Neutrophil (primary cell): ENCODE results near the gene NBAS.

Experiments
- H3K27ac ChIP-seq: fragments of 200-600 bp; sonication (generic); 2 replicates; pipeline ENCODE4 v1.5.1; 2016; ENCODE audit warnings: mild to moderate bottlenecking, moderate library complexity
- H3K27me3 ChIP-seq: fragments of 200-600 bp; sonication (generic); 2 replicates; pipeline ENCODE4 v1.6.0; 2016; ENCODE audit warnings: mild to moderate bottlenecking
- H3K36me3 ChIP-seq: fragments of 200-600 bp; sonication (generic); 2 replicates; pipeline ENCODE4 v1.5.1; 2017
- H3K4me1 ChIP-seq, 2 experiments: fragments of 200-600 bp in 1 of 2; sonication (generic) in 1 of 2; 1 replicate in 1 of 2; 2 replicates in 1 of 2; pipeline versions ENCODE4 v1.5.1 to v1.6.1; 2013 to 2016; ENCODE audit warnings: low read depth in 1 of 2, low read length in 1 of 2, mild to moderate bottlenecking in 1 of 2, moderate library complexity in 1 of 2; ENCODE audit not compliant: control insufficient read depth in 1 of 2, insufficient read depth in 1 of 2
- H3K4me3 ChIP-seq, 2 experiments: fragments of 200-600 bp in 1 of 2; sonication (generic) in 1 of 2; 1 replicate in 1 of 2; 2 replicates in 1 of 2; pipeline ENCODE4 v1.5.1; 2013 to 2016; ENCODE audit warnings: low read depth in 1 of 2, low read length in 1 of 2, mild to moderate bottlenecking in 1 of 2, moderate library complexity in 1 of 2
- H3K9me3 ChIP-seq: fragments of 200-600 bp; sonication (generic); 2 replicates; pipeline ENCODE4 v1.5.1; 2016
- TF ChIP-seq, protein P1 (sequence below): fragments of 200-600 bp; sonication (generic); IDR thresholded peaks from 2 replicates; pipeline ENCODE4 v1.5.1; 2016; ENCODE audit warnings: antibody characterized with exemption

Gene NBAS

DNA sequence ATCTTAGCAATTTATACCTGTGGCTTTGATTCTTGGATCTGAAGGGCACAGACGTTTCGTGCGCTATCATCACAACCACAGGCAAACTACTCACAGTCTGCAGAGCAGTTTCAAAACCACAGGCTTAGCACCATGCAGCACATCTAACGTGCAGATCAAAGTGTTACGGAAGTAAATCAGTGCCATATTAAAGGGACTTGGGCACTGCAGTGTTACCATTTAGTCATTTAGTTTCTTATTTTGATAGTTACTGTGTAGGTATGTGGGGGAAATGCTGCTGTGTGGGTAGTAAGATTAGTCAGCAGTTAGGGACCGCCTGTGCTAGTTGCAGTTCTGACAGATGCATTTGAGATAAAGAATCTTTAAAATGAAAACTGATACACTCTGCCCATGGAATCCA lies 384.0 kb downstream of the NBAS start:
- Histone ChIP-seq H3K4me3 (no peak overlapping the region), H3K27me3 (no peaks in the 10 kb centered on the region), H3K4me1 (no peaks in the 10 kb centered on the region), H3K27ac (no peak overlapping the region), H3K9me3 (no peaks in the 10 kb centered on the region), H3K36me3 (peaks cover 4% of the 10 kb centered on the region)
- TF ChIP-seq, protein P1, sequence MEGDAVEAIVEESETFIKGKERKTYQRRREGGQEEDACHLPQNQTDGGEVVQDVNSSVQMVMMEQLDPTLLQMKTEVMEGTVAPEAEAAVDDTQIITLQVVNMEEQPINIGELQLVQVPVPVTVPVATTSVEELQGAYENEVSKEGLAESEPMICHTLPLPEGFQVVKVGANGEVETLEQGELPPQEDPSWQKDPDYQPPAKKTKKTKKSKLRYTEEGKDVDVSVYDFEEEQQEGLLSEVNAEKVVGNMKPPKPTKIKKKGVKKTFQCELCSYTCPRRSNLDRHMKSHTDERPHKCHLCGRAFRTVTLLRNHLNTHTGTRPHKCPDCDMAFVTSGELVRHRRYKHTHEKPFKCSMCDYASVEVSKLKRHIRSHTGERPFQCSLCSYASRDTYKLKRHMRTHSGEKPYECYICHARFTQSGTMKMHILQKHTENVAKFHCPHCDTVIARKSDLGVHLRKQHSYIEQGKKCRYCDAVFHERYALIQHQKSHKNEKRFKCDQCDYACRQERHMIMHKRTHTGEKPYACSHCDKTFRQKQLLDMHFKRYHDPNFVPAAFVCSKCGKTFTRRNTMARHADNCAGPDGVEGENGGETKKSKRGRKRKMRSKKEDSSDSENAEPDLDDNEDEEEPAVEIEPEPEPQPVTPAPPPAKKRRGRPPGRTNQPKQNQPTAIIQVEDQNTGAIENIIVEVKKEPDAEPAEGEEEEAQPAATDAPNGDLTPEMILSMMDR: no peak

- no peaks in the 10 kb centered on the region for H3K4me1 ChIP-seq
- H3K27ac ChIP-seq: no peak overlapping the region
- H3K36me3 ChIP-seq: peaks cover 2% of the 10 kb centered on the region
- H3K9me3 ChIP-seq: no peaks in the 10 kb centered on the region
- no peaks in the 10 kb centered on the region for H3K27me3 ChIP-seq
- H3K4me3 ChIP-seq: no peak overlapping the region
- TF ChIP-seq, protein P1: no peak
These were observed 384.5 kb downstream of the NBAS start for GRCh38 chr2:15176604-15177003.

- Histone ChIP-seq H3K36me3 (no peaks in the 10 kb centered on the region), H3K27me3 (no peaks in the 10 kb centered on the region), H3K4me3 (no peak overlapping the region), H3K4me1 (no peaks in the 10 kb centered on the region), H3K27ac (no peak overlapping the region), H3K9me3 (no peaks in the 10 kb centered on the region)
- TF ChIP-seq, protein P1: no peak
These were observed 386.6 kb downstream of the NBAS start for GRCh38 chr2:15174567-15174966.

- Histone ChIP-seq H3K4me3 (no peak overlapping the region), H3K27ac (no peak overlapping the region), H3K27me3 (no peaks in the 10 kb centered on the region), H3K4me1 (no peaks in the 10 kb centered on the region), H3K9me3 (no peaks in the 10 kb centered on the region), H3K36me3 (no peaks in the 10 kb centered on the region)
- TF ChIP-seq, protein P1: no peak
These were observed 387.6 kb downstream of the NBAS start for GRCh38 chr2:15173501-15173900.

DNA sequence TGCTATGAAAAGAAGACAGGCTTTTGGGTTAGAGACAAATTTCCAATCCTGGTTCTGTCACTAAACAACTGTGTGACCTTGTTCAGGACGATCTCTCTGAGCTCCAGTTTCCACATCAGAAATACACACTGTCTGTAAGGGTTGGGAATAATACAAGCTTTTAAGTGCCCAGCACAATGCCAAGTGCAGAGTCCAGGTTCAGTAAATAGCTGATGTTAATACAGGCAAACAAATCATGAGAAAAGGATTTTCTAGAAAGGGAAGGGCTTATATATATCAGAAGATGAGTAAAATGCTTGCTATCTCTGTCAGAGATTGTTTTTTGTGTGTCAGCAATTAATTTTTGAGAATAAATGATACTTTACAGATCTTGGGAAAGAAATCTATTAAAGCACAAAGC lies 388.3 kb downstream of the NBAS start:
- no peaks in the 10 kb centered on the region for H3K36me3 ChIP-seq
- H3K27ac ChIP-seq: no peak overlapping the region
- H3K27me3 ChIP-seq: no peaks in the 10 kb centered on the region
- TF ChIP-seq, protein P1: no peak
- no peaks in the 10 kb centered on the region for H3K9me3 ChIP-seq
- no peaks in the 10 kb centered on the region for H3K4me1 ChIP-seq
- no peak overlapping the region for H3K4me3 ChIP-seq
